GM19395 (cell line): ENCODE data around the gene TXNL4A.
"Not testable (repeated sequence)": the region's sequence is repeated elsewhere in the genome, so short reads cannot be mapped to it uniquely, and the experiment has no call there.

ENCODE experiments used
- ATAC-seq: cut with Tn5 transposase; IDR thresholded peaks from one replicate; pipeline ENCODE4 v1.9.1; 2021; ENCODE audit warnings: mild to moderate bottlenecking, moderate library complexity; ENCODE audit not compliant: unreplicated experiment

Gene TXNL4A

DNA sequence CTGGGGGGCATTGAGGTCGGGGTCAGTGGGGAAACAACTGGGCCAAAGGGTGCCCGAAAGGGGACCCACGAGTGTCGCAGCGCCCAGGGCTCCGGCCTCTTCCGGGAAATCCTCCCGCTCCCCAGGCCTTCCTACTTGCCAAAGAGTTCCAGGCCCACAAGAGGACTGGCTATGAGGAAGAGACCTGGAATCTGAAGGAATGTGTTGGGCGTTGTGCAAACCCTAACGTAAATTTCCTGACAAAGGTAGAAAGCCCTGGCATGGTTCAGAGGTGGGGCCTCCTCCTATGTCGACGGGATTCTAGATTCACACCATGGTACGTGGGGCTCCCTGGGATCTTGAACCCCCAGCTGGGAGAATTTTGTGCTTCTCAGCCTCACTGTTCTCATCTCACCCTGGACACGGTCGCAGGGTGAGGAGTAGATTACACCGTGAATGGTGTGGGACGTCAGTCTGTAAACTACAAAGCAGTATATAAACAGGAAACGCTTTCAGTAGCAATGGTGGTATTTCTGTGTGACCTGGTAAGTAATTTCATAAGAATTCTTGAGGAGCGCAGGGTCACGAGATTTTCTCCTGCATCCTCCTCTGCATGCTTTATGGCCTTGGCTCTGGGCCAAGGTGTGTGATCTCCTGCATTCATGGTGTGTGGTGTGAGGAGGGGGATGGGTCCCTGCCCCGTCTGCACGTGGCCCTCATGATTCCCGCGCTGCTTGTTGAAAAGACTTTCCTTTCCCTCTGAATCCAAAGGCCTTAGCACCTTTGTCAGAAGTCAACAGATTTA, 23.1 kb downstream of the TXNL4A start:
- no peak for ATAC-seq

DNA sequence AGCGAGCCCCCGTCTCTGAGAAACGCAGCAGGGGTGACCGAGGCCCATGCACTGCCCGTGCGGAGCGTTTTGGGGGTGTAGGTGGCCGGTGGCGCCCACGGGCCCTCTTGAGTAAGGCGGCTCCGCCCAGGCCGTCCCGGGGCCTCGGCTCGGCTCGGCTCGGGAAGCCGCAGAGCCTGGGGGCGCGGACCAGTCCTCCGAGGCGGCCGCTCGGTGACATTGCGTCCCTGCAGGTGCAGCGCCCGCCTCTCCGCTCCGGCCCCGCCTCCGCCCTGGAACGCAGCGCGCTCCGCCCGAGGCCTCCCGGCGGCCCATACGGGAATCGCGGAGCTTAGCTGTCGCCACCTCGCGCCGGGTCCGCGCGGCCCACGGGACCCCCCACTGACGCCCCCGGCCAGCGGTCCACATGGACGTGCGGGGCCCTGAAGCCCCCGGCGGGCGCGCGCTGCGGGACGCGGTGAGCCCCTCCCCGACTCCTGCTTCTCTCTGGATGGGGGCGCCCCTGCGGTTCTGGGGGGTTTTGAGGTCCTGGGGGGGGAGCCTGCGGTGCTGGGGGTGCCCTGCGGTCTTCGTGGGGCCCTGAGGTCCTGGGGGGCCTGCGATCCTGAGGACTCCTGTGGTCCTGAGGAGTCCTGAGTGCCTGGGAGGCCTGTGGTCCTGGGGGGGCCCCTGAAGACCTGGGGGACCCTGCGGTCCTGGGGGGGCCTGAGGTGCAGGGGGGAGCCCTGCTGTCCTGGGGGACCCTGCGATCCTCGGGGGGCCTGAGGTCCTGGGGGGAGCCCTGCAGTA, 23.8 kb downstream of the TXNL4A start, which contains the start of gene HSBP1L1:
TSS of gene HSBP1L1 (plus strand) at position 314 of the 789 bp plus-strand sequence. CDS start at position 407, 93 bp downstream.
- ATAC-seq, result peak; percentile 53

DNA sequence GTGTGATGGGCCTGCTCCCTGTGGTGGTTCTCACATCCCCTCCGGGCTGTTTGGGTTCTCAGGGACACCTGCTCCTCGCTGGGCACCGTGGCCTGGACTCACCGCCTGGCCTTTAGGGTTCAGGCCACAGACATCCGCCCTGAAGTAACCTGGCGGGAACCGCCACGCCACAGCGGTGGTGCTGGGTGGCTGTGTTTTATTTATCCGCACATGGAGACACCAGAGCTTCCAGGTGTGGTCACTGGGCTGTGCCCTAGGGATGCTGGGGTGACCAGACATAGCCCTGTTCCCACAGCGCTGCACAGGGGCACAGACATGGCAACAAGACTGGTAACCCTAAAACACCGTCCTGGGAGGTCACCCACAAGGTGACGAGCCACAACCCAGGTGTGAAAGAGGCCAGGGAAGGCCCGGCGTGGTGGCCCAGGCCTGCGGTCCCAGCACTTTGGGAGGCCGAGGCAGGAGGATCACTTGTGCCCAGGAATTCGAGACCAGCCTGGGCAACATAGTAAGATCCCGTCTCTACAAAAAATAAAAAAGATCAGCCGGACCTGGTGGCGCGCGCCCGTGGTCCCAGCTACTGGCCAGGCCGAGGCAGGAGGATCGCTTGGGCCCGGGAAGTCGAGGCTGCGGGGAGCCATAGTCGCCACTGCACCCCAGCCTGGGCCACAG, 24.6 kb downstream of the TXNL4A start:
- no peak for ATAC-seq

DNA sequence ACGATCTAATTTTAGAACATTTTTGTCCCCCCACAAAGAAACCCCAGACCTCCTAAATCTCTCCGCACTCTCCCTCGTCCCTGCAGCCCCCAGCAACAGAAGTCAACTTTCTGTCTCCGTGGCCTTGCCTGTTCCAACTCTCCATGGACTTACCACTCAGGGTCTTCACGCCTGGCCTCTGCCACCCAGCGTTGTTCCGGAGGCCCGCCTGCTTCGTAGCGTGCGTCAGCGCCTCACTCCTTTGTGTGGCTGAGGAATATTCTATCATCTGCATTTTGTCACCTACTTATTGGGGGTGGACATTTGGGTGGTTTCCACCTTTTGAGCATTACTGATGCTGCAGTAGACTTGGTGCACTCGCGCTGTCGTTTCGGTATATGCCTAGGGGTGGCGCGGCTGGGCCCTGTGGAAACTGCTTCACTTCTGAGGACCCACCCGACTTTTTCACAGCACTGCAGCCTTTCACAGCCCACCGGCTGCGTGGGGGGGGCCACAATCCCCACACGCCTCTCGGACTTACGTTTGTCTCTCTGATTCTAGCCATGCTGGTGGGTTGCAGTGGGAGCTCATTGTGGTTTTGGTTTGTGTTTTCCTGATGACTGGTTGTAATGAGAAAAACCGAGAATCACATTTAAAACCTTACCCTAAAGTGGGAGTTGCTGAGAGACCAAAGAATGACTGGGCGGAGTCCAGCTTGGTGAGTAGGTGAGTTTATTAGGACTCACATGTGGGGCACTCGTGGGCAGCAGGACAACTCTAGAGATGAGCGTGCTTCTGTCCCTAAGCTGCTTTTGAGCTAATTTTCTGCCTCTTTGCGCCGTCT, 25.3 kb downstream of the TXNL4A start:
- peak; percentile 71 for ATAC-seq

DNA sequence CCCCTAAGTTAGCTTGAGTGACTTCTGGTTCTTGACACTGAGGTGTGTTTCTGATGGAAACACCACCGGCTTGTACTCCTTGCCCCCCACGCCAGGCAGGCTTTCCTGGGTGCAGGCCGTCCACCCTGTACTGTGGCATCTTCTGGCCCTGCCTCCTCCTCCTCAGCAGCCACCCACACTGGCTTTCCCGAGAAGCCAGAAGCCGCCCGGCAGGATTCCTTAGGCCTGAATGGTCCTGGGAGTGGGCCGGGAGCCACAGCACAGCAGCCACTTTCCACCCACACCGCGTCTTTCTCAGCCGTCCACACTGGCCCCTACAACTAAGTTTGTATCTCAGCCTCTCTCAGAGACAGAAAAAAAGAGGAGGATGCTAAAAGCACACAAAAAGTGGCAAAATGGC, 26.1 kb downstream of the TXNL4A start:
- no peak for ATAC-seq

DNA sequence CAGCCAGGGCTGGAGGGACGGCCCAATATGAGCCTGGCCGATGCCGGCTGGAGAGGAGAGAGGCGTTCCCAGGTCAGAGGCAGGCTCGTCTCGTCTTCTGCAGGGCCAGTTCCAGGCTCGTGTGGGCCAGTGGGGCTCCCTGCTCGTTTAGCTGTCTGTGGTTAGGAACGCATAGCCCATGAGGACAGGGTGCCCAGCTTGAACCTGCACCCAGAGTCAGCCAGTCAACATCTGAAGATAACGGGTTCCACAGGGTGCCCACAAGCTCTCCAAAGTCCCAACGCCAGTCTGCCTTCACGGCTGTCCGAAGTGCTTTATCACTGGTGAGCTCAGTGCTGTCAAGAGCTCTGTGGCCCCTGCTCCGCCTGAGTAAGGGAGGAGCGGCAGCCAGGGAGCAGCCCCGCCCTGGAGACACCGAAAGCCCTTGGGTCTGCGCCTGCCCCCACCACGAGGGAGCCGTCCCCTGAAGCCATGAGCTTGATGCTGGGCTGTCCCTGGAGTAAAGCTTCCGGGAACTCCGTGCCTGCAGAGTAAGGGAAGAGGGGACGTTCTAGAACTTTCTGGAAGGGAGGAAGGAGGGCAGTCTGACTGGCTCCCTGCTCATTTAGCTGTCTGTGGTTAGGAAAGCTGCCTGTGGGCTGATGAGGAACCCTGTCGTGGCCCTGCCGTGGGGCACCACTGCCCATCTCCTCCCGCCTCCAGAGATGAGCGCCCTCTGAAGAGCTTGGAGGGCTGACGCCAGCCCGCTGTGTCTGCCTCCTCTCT, 26.7 kb downstream of the TXNL4A start:
- no peak for ATAC-seq

DNA sequence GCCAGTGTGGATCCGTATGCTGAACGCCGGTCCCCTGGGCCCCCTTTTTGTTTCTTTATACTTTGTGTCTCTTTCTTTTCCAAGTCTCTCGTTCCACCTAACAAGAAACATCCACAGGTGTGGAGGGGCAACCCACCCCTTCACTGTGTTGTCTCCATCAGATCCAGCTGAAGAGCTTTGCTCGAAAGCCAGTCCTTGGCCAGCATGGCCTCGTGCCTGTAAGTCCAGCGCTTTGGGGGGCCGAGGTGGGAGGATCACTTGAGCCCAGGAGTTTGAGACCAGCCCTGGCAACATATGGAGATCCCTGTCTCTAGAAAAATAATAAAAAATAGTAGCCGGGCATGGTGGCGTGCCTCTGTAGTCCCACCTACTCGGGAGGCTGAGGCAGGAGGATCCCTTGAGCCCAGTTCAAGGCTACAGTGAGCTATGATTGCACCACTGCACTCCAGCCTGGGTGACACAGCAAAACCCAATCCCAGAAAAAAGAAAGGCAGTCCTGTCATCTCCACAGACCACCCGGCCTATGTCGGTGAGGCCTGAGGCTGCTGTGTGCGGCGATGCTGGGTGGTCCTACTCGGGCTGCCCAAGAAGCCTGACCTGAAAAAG, 27.3 kb downstream of the TXNL4A start:
- ATAC-seq, result no peak

DNA sequence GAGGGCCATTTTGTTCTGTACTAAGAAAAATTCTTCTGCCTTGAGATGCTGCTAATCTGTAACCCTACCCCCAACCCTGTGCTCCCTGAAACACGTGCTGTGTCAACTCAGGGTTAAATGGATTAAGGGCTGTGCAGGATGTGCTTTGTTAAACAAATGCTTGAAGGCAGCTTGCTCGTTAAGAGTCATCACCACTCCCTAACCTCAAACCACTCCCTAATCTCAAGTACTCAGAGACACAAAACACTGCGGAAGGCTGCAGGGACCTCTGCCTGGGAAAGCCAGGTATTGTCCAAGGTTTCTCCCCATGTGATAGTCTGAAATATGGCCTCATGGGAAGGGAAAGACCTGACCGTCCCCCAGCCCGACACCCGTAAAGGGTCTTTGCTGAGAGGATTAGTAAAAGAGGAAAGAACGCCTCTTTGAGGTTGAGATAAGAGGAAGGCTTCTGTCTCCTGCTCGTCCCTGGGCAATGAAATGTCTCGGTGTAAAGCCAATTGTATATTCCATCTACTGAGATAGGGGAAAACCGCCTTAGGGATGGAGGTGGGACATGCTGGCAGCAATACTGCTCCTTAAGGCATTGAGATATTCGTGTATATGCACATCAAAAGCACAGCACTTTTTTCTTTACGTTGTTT, 28.1 kb downstream of the TXNL4A start:
- not testable (repeated sequence) for ATAC-seq

DNA sequence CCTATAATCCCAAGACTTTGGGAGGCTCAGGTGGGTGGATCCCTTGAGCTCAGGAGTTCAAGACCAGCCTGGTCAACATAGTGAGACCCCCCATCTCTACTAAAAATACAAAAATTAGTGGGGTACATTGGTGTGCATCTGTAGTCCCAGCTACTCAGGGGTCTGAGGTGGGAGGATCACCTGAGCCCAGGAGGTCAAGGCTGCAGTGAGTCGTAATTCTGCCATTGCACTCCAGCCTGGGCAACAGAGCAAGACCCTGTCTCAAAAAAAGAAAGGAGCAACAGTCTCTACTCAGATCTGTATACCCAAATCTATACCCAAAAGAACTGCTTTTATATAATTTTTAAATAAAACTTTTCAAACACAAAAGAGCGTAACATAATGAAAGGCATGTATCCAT, 29.4 kb downstream of the TXNL4A start:
- ATAC-seq, result no peak

DNA sequence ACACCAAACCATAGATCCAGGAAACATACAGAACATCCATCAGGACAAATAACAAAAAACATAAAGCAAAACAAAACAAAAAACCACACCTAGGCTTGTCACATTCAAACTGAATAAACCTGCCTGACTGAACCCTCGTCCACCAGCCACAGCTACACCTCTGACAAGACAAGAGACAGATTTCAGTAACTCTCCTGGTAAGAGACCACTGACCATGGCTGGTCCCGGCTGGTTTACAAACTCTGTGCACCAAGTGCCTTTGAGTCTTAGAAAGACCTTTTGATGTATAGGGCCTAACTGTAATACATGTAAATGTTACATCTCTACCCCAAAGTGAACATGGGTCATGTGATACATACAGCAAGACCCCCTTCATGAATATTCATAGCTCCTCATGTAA, 32.1 kb downstream of the TXNL4A start:
- no peak for ATAC-seq

DNA sequence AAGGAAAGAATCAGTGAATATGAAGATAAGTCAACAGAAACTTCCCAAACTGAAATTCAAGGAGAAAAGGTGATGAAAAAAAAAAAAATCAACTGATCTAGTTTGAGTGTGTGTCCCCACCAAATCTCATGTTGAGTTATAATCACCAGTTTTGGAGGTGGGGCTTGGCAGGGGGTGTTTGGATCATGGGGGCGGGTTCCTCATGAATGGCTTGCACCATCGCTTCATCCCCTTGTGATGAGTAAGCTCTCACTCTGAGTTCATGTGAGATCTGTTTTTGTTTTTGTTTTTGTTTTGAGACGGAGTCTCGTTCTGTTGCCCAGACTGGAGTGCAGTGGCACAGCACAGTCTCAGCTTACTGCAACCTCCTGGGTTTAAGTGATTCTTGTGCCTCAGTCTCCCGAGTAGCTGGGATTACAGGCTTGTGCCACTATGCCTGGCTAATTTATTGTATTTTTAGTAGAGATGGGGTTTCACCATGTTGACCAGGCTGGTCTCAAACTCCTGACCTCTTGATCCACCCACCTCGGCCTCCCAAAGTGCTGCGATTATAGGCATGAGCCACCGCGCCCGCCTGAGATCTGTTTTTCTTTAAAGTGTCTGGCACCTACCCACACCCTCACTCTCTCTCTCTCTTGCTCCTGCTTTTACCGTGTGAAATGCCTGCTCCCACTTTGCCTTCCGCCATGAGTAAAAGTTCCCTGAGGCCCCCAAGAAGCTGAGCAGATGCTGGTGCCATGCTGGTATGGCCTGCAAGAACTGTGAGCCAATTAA, 32.9 kb downstream of the TXNL4A start:
- ATAC-seq, result no peak

DNA sequence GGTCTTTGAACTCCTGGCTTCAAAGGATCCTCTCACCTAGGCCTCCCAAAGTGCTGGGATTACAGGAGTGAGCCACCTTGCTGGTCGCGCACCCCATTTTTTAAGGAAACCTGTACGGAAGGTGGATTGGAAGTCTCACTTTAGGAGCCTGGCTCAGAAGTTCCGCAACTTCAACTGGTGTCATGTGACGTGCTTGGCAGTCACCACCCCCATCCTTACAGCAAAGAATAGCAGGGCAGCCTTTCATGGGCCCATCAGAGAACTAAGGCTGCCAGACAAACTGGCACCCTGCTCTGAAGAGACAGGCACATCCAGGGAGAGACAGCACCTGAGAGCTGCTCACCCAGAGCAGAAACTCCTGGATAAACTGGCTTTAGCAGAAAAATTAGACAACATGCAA, 33.6 kb downstream of the TXNL4A start:
- ATAC-seq, result no peak

DNA sequence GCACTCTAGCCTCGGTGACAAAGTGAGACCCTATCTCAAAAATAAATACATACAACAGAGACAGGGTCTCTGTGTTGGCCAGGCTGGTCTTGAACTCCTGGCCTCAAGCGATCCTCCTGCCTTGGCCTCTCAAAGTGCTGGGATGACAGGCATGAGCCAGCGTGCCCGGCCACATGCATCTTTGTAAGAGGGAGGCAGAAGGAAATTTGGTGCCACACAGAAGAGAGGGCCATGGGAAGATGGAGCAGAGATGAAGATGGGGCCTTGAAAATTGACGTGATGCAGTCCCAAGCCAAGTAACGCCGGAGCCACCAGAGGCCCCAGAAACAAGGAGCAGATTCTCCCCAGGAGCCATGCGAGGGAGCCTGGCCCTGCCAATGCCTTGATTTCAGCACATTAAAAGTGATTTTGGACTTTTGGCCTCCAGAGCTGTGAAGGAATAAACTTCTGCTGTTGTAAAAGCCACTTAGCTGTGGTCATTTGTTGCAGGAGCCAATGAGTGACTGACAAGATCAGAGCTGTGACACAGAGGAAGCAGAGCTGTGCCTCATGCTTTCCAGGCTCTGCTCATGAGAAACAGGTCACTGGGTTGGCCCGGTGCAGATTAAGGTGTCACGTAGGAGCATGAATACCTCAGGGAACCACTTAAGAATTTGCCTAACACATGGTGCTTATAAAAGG, 34.3 kb downstream of the TXNL4A start:
- no peak for ATAC-seq

DNA sequence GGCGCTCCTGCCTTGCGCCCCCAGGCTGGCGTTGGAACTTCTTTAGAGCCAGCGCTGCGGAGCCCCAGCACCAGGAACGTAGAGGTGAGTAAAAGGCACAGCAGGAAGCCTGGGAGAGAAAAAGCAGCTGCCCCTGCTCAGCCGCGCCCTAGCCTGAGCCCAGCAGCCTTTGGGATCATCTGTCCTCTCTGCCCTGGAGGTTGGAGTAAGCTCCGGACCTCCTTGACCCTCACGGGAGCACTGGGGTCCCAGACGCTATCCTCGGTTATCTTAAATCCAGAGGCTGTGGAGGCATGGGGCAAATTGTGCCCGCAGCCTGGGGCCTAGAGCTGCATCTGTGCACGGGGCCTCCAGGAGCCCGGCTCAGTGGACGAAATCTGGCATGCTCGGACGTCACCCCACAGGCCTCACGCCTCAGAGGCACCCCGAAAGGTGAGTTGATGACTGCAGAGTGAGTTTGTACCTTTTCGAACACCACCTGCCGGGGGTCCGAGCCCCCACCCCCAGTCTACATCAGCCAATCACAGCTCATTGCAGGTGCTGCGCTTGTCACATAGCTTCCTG, 35.3 kb downstream of the TXNL4A start:
- no peak for ATAC-seq

DNA sequence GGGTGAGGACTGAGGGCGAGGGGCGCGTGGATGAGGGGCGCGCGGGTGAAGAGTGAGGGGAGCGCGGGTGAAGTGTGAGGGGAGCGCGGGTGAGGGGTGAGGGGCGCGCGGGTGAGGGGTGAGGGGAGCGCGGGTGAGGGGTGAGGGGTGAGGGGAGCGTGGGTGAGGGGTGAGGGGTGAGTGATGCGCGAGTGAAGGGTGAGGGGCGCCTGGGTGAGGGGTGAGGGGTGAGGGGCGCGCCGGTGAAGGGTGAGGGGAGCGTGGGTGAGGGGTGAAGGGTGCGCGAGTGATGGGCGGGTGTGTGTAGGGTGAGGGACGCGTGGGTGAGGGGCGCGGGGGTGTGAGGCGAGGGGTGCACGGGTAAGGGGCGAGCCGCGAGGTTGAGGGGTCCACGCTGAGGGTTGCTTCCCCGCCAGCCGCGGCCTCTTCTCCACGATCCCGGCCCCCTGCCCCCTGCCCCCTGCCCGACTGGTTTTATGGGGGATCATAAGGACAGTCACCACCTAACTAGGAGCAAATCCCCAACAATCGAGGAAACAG, 35.8 kb downstream of the TXNL4A start:
- ATAC-seq, result no peak

DNA sequence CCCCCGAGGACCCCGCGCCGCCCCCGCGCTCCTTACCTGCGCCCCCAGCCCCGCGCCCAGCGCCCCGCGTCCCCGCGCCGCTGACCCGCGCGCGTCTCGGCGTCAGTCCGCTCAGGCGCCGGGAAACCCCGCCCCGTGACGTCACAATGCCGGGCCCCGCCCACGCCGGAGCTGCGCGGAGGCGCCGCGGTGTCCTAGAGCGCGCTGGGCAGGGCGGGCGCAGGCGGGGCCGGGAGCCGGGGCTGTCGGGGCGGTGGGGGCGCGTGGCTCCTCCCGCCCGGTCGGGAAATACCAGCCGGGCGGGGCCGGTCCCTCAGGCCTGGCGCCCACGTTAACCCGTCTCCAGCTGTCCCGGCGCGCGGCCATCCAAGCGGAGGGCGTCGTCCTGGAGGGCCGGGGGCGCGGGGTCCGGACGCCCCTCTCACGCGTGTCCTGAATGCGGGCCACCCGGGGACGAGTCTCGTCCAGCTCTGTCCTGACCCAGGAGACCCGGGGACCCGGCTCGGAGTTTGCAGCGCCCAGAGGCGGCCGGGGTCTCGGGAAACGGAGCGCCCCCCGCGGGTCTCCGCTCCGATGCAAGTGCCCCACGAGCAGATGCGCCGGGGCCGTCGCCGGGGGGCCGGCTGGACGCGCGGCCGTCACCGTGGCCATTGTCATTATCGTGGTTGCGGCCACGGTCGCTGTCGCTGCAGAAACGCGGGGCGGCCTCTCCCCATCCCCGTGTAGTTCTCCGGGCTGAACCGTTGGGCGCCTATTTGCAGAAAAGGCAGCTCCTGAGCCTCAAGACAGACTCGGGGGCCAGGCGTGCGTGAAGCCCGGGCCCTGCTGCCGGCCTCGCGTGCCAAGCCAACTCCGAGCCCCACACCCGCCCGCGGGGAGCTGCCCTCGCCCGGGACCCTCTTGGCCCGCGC, 36.6 kb downstream of the TXNL4A start, which contains the start of gene SLC66A2:
TSS of gene SLC66A2 (minus strand) at position 109 of the 911 bp plus-strand sequence. CDS start 727 bp downstream, outside the sequence.
- ATAC-seq, result peak; percentile 68
